ENCODE results near the gene TRAF3.

The TRAF3 gene

GRCh38 chr14:102777711-102778337 is 575 bp downstream of the TRAF3 start:
- DNase-seq (ENCODE audit: low read depth in 2 of 3, low spot score in 1 of 3): no peak

DNA sequence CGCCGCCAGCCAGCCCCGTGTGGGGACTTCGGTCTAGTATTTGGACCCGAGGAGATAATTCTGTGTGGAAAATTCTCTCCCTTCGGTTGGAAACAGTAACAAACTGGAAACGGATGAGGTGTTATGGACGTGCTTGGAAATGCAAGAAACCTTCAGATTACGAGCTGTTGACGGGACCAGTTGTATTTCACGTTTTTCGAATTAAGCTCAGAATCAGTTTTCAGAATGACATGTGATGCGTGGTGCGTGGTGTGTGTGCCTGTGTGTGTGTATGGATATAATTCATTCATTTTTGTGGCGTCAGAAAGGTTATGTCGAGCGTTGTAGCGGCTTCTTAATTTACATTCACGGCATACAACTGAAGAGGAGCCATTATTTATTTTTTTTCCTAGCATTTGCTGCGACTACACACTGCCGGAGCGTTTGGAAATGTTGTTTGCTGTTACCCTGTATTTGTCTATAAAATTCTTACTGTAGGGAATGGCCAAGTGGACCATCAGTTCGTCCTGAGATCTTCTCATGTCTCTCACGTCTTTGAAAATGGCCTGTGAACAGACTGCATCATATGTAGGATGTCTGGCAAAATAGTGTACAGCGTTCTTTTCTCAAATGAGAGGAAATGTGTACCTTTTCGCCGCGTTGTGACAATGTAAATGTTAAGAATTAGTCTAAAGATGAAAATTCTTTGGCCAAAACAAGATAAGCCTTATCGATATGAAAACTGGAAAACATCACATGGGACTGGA is 1.3 kb downstream of the TRAF3 start:
- DNase-seq (ENCODE audit: low read depth in 2 of 3, low spot score in 1 of 3): no peak

DNA sequence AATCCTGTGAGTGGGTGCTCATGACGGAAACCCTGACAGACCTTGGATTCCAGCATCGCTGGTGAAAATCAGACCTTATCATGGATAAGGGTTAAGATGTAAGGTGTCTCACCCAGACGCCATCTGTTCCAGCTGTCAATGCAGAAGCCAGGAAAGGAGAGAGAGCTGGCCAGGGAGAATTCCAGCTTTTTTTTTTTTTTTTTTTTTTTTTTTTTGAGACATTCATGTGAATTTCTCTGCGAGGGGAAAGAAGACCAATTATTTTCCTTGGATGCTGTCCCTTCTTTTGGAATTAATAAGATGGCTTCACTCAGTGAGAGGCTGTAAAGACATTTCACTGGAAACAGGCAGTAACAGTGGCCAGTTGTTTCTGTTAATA is 1.8 kb downstream of the TRAF3 start:
- no peak for DNase-seq (ENCODE audit: low read depth in 2 of 3, low spot score in 1 of 3)

GRCh38 chr14:102779574-102780315 is 2.5 kb downstream of the TRAF3 start:
- no peak for DNase-seq (ENCODE audit: low read depth in 2 of 3, low spot score in 1 of 3)

DNA sequence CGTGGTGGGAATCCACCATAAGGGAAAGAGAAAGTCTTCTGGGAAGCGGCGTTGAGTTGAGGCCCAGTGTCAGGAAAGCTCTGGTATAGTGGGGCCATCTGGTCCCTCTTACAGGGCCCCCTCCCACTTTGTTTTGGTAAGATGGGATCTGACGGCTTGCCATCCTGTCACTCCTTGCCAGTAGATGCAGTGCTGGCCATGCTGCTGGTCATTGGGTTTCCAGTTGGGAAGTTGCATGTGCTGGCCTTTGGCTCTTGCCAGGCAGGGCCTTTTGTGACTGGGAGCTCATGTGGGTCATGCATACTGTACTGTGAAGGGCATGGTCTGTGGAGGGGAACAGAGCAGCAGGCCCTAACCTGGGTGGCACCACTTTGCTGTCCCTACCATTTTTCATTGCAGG is 3.8 kb downstream of the TRAF3 start:
- DNase-seq (ENCODE audit: low read depth in 2 of 3, low spot score in 1 of 3): no peak

DNA sequence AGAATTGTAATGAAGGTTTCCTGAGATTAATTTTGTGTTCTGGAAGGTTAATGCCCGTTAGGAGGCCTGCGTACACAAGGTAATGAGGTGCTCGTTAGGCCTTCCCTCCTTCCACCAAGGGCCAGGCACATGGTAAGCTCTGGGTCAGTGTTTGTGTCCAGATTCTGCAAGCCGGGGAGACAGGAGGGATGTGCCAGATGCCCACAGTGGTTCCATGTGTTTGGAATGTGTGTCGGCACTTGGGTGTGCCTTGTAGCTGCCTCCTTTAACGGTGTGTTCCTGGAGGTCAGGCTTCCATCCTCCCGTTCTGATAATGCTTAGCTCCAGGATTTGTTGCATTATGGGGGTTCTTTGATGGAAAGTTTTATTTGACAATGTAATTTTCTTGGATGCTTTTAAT is 5.7 kb downstream of the TRAF3 start:
- DNase-seq (ENCODE audit: low read depth in 2 of 3, low spot score in 1 of 3): no peak

DNA sequence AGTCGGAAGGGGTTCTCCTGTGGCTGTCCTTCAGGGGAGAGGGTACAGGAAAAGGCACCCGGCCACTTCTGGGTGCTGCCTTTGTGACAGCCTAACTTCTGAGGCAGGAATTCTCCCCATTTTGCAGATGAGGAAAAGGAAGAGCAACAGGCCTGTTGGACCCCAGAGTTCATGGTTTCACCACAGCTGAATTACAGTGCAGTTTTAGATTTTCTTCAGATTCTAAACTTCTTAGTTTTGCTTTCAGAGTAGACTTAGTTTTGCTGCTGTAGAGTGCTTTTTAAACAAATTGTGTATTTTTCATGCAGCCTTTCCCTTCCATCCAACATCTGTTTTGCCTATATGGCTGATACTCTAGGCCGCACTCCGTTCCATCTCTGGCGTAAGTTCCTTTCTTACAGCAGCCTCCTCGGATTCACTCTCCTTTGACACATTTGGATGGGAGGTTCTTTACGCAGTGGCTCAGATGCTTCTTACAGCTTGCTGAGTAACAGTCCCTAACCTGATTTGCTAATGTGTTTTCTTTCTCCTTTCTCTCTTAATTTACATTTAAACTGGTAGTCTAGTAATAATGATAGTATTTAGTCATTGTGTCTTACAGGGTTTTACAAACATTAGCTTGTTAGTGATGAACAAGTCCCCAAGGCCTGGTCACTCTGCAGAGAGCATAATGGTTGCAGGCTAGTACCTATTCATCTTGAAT is 7.8 kb downstream of the TRAF3 start:
- no peak for DNase-seq (ENCODE audit: low read depth in 2 of 3, low spot score in 1 of 3)

DNA sequence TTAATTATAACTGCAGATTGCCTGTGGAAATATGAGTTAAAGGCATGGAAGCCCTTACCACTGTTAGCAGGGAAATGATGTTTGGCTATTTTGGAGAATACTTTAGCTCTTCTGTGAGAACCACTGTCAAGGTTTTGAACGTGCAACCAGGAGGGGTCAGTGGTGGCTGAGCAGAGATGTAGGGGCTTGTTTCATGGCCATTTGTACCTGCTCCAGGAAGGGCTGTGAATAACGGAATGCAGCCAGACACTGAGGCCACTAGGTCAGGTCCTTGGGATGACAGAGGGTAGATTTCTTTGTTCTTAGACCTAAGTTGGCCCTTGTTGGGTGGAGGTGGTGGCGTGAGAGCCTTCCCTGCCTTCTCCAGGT is 8.3 kb downstream of the TRAF3 start:
- DNase-seq (ENCODE audit: low read depth in 2 of 3, low spot score in 1 of 3): no peak

DNA sequence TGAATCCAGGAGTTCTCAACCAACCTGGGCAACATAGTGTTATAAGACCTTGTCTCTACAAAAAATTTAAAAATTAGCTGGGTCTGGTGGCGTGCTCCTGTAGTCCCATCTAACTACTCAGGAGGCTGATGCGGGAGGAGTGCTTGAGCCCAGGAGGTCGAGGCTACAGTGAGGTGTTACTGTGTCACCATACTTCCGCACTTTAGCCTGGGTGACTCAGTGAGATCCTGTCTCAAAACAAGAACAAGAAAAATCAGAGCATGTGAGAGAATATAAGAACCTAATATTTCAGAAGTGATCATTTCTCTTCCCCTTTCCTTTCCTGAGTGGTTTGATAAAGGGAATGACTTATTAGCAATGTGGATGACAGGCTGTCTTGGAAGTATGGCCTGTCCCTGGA is 9.5 kb downstream of the TRAF3 start:
- no peak for DNase-seq (ENCODE audit: low read depth in 2 of 3, low spot score in 1 of 3)

- DNase-seq (ENCODE audit: low read depth in 2 of 3, low spot score in 1 of 3): no peak
Measured at GRCh38 chr14:102789349-102789748, 12.1 kb downstream of the TRAF3 start.

DNA sequence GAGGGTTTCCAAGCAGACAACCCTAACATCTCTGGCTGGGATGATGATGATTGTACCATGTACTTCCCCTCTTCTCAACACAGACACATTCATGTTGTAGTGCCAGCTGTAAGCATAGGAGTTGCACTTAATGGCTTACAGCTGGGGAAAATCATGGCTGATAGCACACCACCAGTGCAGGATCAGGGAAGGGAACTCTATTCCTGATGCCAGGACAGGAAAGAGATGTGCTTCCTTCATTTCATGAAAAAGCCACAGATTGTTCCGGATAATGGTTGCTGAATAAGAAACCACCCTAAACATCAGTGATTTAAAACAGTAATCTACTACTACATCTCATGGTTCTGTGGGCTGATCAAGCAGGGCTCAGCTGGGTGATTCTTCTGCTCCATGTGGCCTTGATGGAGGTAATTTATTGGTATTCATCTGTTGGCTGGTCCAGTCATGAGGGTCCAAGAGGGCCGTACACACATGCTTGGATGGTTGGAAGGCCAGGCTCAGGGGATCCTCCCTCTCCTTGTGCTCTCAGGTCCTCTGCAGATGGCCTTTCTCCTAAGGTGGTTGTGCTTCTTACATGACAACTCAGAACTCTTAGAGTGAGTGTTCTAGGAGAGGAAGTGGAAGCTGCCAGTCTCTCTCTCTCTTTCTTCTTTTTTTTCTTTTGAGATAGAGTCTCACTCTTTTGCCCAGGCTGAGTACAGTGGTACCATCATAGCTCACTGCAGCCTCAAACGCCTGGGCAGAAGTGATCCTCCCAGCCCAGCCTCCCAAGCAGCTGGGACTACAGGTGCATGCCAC is 16.5 kb downstream of the TRAF3 start:
- DNase-seq (ENCODE audit: low read depth in 2 of 3, low spot score in 1 of 3): no peak

GRCh38 chr14:102795060-102795925 is 18.0 kb downstream of the TRAF3 start:
- no peak for DNase-seq (ENCODE audit: low read depth in 2 of 3, low spot score in 1 of 3)

DNA sequence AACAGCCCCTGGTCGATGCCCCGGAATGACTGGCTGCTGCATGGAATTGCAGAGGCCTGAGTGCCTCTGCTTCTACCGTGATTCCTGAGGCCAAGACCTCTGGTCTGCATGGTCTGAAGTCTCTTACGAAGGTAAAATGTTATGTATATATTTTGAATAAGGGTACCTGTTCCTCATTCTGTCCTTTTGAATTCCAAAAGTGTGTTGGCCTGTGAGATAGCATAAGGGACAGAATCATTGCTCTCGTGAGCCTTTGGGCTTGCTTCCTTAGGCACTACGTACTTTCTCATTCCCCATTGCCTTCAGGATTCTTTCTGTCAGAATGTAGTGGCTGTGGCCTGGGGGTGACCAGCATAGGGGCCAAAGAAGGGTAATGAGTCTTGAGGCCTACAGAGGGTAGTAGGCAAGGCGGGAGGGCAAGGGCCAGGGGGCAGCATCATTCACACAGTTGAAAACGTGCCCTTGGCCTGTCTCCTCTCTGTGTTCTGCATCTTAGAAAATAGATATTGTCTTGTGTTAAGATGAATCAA is 19.5 kb downstream of the TRAF3 start:
- DNase-seq (ENCODE audit: low read depth in 2 of 3, low spot score in 1 of 3): no peak

DNA sequence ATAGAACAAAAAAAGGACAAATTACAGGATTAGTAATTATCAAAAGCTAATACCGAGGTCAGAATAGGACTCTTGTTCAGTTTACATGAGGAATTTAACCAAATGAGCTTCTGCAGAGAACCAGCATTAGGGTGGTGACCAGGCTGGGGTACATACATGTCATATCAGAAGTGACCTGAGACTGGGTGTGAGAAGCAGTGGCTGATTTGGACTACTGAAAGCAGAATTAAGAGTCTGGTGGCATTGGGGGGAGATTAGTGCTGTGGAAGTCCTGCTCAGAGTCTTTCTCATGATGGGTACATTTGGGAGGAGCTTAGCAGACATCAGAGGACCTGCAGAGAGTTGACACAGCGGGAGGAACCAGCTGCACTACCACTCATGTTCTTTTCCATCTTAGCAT is 21.7 kb downstream of the TRAF3 start:
- no peak for DNase-seq (ENCODE audit: low read depth in 2 of 3, low spot score in 1 of 3)

GRCh38 chr14:102799684-102800562 is 22.7 kb downstream of the TRAF3 start:
- DNase-seq (ENCODE audit: low read depth in 2 of 3, low spot score in 1 of 3): no peak

DNA sequence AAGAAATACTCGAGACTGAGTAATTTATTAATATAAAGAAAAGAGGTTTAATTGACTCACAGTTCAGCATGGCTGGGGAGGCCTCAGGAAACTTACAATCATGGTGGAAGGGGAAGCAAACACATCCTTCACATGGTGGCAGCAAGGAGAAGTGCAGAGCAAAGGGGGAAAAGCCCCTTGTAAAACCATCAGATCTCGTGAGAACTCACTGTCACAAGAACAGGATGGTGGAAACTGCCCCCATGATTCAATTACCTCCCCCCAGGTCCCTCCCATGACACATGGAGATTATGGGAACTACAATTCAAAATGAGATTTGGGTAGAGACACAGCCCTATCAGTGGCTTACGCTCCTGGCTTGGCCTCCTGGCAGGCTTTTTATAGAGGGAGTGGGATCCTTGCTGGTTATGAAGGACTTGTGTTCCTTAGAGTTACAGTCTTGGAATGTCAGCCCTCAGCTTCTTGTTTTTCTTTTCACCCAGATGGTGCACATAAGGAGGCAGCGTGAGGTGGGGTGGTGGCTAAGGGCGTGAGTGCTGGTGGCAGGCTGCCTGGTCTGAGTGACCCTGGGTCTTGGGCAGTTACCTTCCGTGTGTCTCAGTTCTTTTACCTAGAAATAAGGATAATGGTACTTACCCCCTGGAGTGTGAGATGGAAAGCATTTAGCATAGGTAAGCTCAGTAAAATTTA is 25.7 kb downstream of the TRAF3 start:
- no peak for DNase-seq (ENCODE audit: low read depth in 2 of 3, low spot score in 1 of 3)

DNA sequence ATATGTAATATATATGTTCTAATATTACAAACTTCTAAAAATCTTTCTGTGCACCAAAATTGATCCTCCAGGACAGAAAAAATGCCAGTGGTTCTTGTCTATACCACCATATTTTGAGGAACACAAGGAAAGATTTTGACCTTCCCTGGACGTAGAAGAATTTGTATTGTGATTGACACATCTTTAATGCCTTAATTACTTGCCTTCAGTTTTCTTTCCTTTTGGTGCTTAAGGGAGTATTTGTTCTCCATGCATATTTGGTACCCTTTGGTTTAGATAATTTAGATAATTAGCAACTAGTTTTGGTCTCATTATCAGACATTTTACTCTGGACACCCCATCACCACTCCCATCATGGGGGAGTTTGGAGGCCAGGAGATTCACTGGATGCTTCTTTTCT is 27.6 kb downstream of the TRAF3 start:
- DNase-seq (ENCODE audit: low read depth in 2 of 3, low spot score in 1 of 3): no peak

GRCh38 chr14:102805371-102805891 is 28.2 kb downstream of the TRAF3 start:
- DNase-seq (ENCODE audit: low read depth in 2 of 3, low spot score in 1 of 3): peak in 1 of 3 donors; percentile 44

All from stimulated activated CD4-positive, alpha-beta T cell treated with anti-CD3 and anti-CD28 coated beads, Interleukin-12 subunit alpha, Interleukin-12 subunit beta, amount 100 ng/mL, for 48 hours (primary cell).